ENCODE results near the gene IQCF5. TPM values are rescaled to one million over a fixed set of nuclear protein-coding genes. Genes with fewer than 3 reads are reported as not detected.

The IQCF5 gene
- total and polyA plus RNA-seq, 9 of the 15 experiments (the other 6 are each of a cell fraction or from before 2014, with no cell fraction given): not detected

DNA sequence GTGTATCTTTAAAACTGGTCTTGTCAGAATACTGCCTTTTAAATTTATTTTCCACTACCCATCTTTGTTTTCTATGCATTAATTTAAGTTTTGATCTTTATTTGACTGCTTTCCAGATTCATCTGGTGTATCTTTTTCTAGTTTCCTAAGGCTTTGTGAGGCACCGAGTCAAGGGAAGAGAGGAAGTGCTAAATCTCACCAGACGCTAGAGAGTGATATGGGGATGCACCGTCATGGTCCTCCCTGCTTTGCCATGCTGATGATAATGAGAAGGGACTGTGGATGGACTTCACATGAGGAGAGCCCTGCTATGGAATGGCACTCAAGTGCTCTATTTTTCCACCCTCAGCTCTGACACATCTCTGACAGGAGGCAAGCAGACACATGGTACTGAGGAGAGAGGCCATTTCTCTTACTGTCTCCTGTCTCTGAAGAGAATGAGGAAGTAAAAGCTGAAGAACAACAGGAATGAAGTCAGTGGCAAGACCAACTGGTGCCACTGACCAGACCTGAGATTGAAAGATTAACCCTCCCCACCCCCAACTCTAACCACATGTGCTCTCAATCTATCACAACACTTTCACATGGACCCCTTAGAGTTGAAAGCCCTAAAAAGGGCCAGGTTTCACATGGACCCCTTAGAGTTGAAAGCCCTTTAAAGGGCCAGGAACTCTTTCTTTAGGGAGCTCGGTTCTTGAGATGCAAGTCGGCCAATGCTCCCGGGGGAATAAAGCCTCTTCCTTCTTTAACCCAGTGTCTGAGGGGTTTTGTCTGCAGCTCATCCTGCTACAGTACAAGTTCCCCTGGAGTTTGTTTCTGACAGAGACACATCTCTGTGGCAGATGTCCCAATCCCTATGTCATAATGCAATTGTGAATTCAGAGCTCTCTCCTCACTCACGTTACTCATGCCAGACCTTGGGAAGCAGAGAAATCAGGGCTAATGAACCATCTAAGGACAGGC lies 14.4 kb downstream of the IQCF5 start, which contains the start of gene IQCF2 (continued):
- TF ChIP-seq, protein P1, sequence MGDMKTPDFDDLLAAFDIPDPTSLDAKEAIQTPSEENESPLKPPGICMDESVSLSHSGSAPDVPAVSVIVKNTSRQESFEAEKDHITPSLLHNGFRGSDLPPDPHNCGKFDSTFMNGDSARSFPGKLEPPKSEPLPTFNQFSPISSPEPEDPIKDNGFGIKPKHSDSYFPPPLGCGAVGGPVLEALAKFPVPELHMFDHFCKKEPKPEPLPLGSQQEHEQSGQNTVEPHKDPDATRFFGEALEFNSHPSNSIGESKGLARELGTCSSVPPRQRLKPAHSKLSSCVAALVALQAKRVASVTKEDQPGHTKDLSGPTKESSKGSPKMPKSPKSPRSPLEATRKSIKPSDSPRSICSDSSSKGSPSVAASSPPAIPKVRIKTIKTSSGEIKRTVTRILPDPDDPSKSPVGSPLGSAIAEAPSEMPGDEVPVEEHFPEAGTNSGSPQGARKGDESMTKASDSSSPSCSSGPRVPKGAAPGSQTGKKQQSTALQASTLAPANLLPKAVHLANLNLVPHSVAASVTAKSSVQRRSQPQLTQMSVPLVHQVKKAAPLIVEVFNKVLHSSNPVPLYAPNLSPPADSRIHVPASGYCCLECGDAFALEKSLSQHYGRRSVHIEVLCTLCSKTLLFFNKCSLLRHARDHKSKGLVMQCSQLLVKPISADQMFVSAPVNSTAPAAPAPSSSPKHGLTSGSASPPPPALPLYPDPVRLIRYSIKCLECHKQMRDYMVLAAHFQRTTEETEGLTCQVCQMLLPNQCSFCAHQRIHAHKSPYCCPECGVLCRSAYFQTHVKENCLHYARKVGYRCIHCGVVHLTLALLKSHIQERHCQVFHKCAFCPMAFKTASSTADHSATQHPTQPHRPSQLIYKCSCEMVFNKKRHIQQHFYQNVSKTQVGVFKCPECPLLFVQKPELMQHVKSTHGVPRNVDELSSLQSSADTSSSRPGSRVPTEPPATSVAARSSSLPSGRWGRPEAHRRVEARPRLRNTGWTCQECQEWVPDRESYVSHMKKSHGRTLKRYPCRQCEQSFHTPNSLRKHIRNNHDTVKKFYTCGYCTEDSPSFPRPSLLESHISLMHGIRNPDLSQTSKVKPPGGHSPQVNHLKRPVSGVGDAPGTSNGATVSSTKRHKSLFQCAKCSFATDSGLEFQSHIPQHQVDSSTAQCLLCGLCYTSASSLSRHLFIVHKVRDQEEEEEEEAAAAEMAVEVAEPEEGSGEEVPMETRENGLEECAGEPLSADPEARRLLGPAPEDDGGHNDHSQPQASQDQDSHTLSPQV (IDR thresholded peaks at IDR 0.05): no peak
- no peak for TF ChIP-seq KDM1A (IDR thresholded peaks at IDR 0.05)
- TF ChIP-seq POU5F1 (IDR thresholded peaks at IDR 0.05; ENCODE audit: borderline replicate concordance, low read depth, low read length, partially characterized antibody): no peak
- TF ChIP-seq NELFE (IDR thresholded peaks at IDR 0.05; ENCODE audit: insufficient read depth, insufficient read length): no peak
- peak; percentile 41; the same call in 1 of the 2 replicates for TF ChIP-seq MAFG (tag; conservative IDR thresholded peaks at IDR 0.05)
- no peak for TF ChIP-seq HCFC1 (IDR thresholded peaks at IDR 0.05; ENCODE audit: low read depth, low read length)
- TF ChIP-seq, protein P2, sequence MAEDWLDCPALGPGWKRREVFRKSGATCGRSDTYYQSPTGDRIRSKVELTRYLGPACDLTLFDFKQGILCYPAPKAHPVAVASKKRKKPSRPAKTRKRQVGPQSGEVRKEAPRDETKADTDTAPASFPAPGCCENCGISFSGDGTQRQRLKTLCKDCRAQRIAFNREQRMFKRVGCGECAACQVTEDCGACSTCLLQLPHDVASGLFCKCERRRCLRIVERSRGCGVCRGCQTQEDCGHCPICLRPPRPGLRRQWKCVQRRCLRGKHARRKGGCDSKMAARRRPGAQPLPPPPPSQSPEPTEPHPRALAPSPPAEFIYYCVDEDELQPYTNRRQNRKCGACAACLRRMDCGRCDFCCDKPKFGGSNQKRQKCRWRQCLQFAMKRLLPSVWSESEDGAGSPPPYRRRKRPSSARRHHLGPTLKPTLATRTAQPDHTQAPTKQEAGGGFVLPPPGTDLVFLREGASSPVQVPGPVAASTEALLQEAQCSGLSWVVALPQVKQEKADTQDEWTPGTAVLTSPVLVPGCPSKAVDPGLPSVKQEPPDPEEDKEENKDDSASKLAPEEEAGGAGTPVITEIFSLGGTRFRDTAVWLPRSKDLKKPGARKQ (CRISPR knock-in tag; IDR thresholded peaks at IDR 0.05): no peak
- TF ChIP-seq C11orf30 (IDR thresholded peaks at IDR 0.05; ENCODE audit: low read depth): no peak
- TF ChIP-seq RCOR1 (IDR thresholded peaks at IDR 0.05; ENCODE audit: borderline replicate concordance in 1 of 2, low read depth in 2 of 2, low read length in 2 of 2): no peak
- no peak for TF ChIP-seq TSC22D4 (tag; IDR thresholded peaks at IDR 0.05)
- no peak for TF ChIP-seq CHCHD3 (CRISPR knock-in tag; IDR thresholded peaks at IDR 0.05)
- no peak for TF ChIP-seq ZNF766 (CRISPR knock-in tag; conservative IDR thresholded peaks at IDR 0.05)
- TF ChIP-seq TAF7 (tag; IDR thresholded peaks at IDR 0.05): no peak
- TF ChIP-seq FOSL1 (tag; conservative IDR thresholded peaks at IDR 0.05): no peak
- TF ChIP-seq, protein P3, sequence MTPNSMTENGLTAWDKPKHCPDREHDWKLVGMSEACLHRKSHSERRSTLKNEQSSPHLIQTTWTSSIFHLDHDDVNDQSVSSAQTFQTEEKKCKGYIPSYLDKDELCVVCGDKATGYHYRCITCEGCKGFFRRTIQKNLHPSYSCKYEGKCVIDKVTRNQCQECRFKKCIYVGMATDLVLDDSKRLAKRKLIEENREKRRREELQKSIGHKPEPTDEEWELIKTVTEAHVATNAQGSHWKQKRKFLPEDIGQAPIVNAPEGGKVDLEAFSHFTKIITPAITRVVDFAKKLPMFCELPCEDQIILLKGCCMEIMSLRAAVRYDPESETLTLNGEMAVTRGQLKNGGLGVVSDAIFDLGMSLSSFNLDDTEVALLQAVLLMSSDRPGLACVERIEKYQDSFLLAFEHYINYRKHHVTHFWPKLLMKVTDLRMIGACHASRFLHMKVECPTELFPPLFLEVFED (CRISPR knock-in tag; conservative IDR thresholded peaks at IDR 0.05): no peak
- TF ChIP-seq TOE1 (IDR thresholded peaks at IDR 0.05; ENCODE audit: borderline replicate concordance): no peak
- TF ChIP-seq TOE1 (CRISPR knock-in tag; IDR thresholded peaks at IDR 0.05; ENCODE audit: borderline replicate concordance, low read depth): no peak
- no peak for TF ChIP-seq RHOXF2B (CRISPR knock-in tag; conservative IDR thresholded peaks at IDR 0.05)
- no peak for TF ChIP-seq PHTF2 (CRISPR knock-in tag; IDR thresholded peaks at IDR 0.05)
- no peak for TF ChIP-seq LEF1 (IDR thresholded peaks at IDR 0.05)
- TF ChIP-seq ZNF224 (CRISPR knock-in tag; IDR thresholded peaks at IDR 0.05): no peak
- no peak for TF ChIP-seq RUNX1 (IDR thresholded peaks at IDR 0.05; ENCODE audit: low read depth)

Data from K562 (cell line).